Measurements from ENCODE around the gene FFAR3.

DNA sequence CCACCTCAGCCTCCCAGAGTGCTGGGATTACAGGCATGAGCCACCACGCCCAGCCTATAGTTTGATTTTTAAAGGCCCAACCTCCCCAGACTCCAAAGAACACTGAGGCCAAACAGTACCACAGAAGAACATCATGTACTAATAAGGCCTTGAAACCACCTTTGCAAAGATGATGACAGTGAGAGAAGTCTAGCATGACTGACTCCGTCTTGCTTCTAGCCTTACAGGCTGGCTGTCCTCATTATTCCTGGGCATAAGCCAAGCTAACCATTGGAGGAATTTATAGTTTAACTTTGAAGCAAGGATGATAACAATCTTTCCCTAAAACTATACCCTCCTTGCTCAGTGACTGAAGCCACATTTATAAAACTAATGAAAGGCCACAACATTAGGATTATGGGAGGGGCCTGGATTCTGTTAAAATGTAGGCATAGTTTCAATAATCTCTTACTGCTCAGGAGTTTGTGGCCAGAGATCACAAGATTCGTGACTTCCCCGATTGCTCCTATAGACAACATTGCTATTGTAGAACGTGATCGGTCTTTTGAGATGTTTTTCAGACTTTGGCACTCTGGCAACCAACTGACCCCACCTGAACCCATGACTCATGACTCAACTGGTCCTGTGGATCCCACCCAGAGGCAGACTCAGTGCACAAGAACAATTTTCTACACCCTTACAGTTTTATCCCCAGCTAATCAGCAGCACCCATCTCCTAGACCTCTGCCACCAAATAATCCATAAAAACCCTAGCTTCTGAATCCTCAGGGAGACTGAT, 30.2 kb downstream of the FFAR3 start:
- TF ChIP-seq, protein P1, sequence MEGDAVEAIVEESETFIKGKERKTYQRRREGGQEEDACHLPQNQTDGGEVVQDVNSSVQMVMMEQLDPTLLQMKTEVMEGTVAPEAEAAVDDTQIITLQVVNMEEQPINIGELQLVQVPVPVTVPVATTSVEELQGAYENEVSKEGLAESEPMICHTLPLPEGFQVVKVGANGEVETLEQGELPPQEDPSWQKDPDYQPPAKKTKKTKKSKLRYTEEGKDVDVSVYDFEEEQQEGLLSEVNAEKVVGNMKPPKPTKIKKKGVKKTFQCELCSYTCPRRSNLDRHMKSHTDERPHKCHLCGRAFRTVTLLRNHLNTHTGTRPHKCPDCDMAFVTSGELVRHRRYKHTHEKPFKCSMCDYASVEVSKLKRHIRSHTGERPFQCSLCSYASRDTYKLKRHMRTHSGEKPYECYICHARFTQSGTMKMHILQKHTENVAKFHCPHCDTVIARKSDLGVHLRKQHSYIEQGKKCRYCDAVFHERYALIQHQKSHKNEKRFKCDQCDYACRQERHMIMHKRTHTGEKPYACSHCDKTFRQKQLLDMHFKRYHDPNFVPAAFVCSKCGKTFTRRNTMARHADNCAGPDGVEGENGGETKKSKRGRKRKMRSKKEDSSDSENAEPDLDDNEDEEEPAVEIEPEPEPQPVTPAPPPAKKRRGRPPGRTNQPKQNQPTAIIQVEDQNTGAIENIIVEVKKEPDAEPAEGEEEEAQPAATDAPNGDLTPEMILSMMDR (IDR thresholded peaks at IDR 0.05): no peak
- no peak for TF ChIP-seq POLR2A (IDR thresholded peaks at IDR 0.05)
